CD4-positive, alpha-beta T cell treated with Interleukin-4 for 1 hour (primary cell): ENCODE data around the gene ATP11C.
"Not testable (repeated sequence)": the region's sequence is repeated elsewhere in the genome, so short reads cannot be mapped to it uniquely, and the experiment has no call there.

ENCODE experiments used
- DNase-seq, 2 donors: peaks; one replicate each; pipeline ENCODE4 v3.0.0-alpha.2; 2020 to 2022

Gene ATP11C

GRCh38 chrX:139932901-139933796 is at the start of gene ATP11C:
Gene ATP11C, minus strand, starts transcription at chrX:139933053. Its CDS starts 1,011 bp downstream, at chrX:139932042.
- DNase-seq, result peak; percentile 85 to 87

GRCh38 chrX:139974471-139974870 is 41.6 kb upstream of the ATP11C start:
- DNase-seq, result no peak

- no peak for DNase-seq
These were observed 40.1 kb upstream of the ATP11C start for GRCh38 chrX:139972629-139973624.

- DNase-seq, result no peak
These were observed 39.3 kb upstream of the ATP11C start for GRCh38 chrX:139972113-139972512.

GRCh38 chrX:139971394-139971749 is 38.5 kb upstream of the ATP11C start:
- DNase-seq, result no peak

GRCh38 chrX:139969286-139969685 is 36.4 kb upstream of the ATP11C start:
- DNase-seq, result no peak

GRCh38 chrX:139967750-139968149 is 34.9 kb upstream of the ATP11C start:
- no peak for DNase-seq

- no peak for DNase-seq
These were observed 34.4 kb upstream of the ATP11C start for GRCh38 chrX:139967300-139967699.

GRCh38 chrX:139966159-139966558 is 33.3 kb upstream of the ATP11C start:
- DNase-seq, result peak in 1 of 2 donors; percentile 1

GRCh38 chrX:139965421-139965820 is 32.6 kb upstream of the ATP11C start, which contains the start of gene CXorf66:
Gene CXorf66, minus strand, starts transcription at chrX:139965521. Its CDS starts 25 bp downstream, at chrX:139965496.
- DNase-seq, result no peak

GRCh38 chrX:139961091-139961490 is 28.2 kb upstream of the ATP11C start:
- not testable (repeated sequence) for DNase-seq

GRCh38 chrX:139949703-139950102 is 16.9 kb upstream of the ATP11C start:
- DNase-seq, result no peak

GRCh38 chrX:139945075-139945474 is 12.2 kb upstream of the ATP11C start:
- no peak for DNase-seq

GRCh38 chrX:139936259-139936658 is 3.4 kb upstream of the ATP11C start:
- no peak for DNase-seq

- no peak for DNase-seq
These were observed 1.1 kb upstream of the ATP11C start for GRCh38 chrX:139933904-139934303.

GRCh38 chrX:139932073-139932900 is 566 bp downstream of the ATP11C start:
- DNase-seq, result peak; percentile 41 to 51

GRCh38 chrX:139931646-139932072 is 1.2 kb downstream of the ATP11C start:
- DNase-seq, result no peak

GRCh38 chrX:139930916-139931645 is 1.8 kb downstream of the ATP11C start:
- DNase-seq, result no peak

- no peak for DNase-seq
These were observed 2.5 kb downstream of the ATP11C start for GRCh38 chrX:139930401-139930800.

GRCh38 chrX:139929876-139930275 is 3.0 kb downstream of the ATP11C start:
- DNase-seq, result no peak

- DNase-seq, result no peak
These were observed 8.2 kb downstream of the ATP11C start for GRCh38 chrX:139924696-139925095.
